ENCODE results near the gene TBC1D2B. TPM values are rescaled to one million over a fixed set of nuclear protein-coding genes. Genes with fewer than 3 reads are reported as not detected.

The TBC1D2B gene
- 100 to 1,000 TPM in 4 of 7 donors, 10 to 100 TPM in 3; 42.3 to 146 (median 115) TPM for total RNA-seq
- polyA plus RNA-seq = 100 to 1,000 TPM in 1 of 2 donors, 10 to 100 TPM in 1; 53.3 to 122 TPM
- long read RNA-seq, donor 1, full-length matches to known transcripts = 98 of 128 reads
- long read RNA-seq, donor 1, partial matches to known transcripts = 18 of 128 reads
- long read RNA-seq, donor 1, other reads (novel, unspliced or antisense) = 12 of 128 reads
- long read RNA-seq, donor 2, full-length matches to known transcripts = 26 of 26 reads
- long read RNA-seq, donor 2, partial matches to known transcripts = 0 of 26 reads
- long read RNA-seq, donor 2, other reads (novel, unspliced or antisense) = 0 of 26 reads
- long read RNA-seq, donor 3, full-length matches to known transcripts = 194 of 260 reads
- long read RNA-seq, donor 3, partial matches to known transcripts = 41 of 260 reads
- long read RNA-seq, donor 3, other reads (novel, unspliced or antisense) = 25 of 260 reads

- no peak for TF ChIP-seq CTCF (IDR thresholded peaks at IDR 0.05)
- TF ChIP-seq EP300 (IDR thresholded peaks at IDR 0.05) = no peak
- no peak for TF ChIP-seq POLR2A (IDR thresholded peaks at IDR 0.05)
- peak within 1 kb of the TSS; percentile 82 for H3K4me3 ChIP-seq
- H3K27ac ChIP-seq = peak within 1 kb of the TSS; percentile 93 to 95
- intact Hi-C loops (cut with DNase I) = loop anchor here in 3 of 4 donors (5.0 to 10.0 kb wide), 3 partner anchors 65 to 72 kb away; no protein-coding TSS in a partner anchor
- no peaks in the 10 kb centered on the region for H3K27me3 ChIP-seq
- H3K9me3 ChIP-seq = no peaks in the 10 kb centered on the region
- peak; percentile 72 to 83 (median 81) for DNase-seq
- 0 to 1% (median 1%) methylated on average over 72 to 98 of the region's 104 CpGs for WGBS, 3 donors
- H3K36me3 ChIP-seq = no peaks in the 10 kb centered on the region
- peaks cover 9% of the 10 kb centered on the region for H3K4me1 ChIP-seq (ENCODE audit: insufficient read depth)
Observed at GRCh38 chr15:78077053-78077870, at the start of gene TBC1D2B. Gene TBC1D2B, minus strand, starts transcription at chr15:78077711. Its CDS starts 59 bp downstream, at chr15:78077652.

GRCh38 chr15:78125267-78125666 lies 47.8 kb upstream of the TBC1D2B start:
- H3K36me3 ChIP-seq = no peaks in the 10 kb centered on the region
- WGBS, 3 donors = 58 to 67% (median 61%) methylated on average over 3 of the region's 3 CpGs
- intact Hi-C loops (cut with DNase I) = loop anchor here in 3 of 4 donors (5.0 to 10.0 kb wide), 3 partner anchors 110 to 300 kb away; partner anchors contain the start of gene ACSBG1 (in 1 of the 3)
- H3K4me3 ChIP-seq = no peak overlapping the region
- no peak for TF ChIP-seq EP300 (IDR thresholded peaks at IDR 0.05)
- no peak for TF ChIP-seq CTCF (IDR thresholded peaks at IDR 0.05)
- no peaks in the 10 kb centered on the region for H3K4me1 ChIP-seq (ENCODE audit: insufficient read depth)
- no peaks in the 10 kb centered on the region for H3K27me3 ChIP-seq
- no peaks in the 10 kb centered on the region for H3K9me3 ChIP-seq
- no peak overlapping the region for H3K27ac ChIP-seq
- no peak for DNase-seq

- H3K27me3 ChIP-seq = no peaks in the 10 kb centered on the region
- H3K4me1 ChIP-seq (ENCODE audit: insufficient read depth) = no peaks in the 10 kb centered on the region
- H3K4me3 ChIP-seq = no peak overlapping the region
- 83 to 87% (median 86%) methylated on average over 5 of the region's 5 CpGs for WGBS, 3 donors
- intact Hi-C loops (cut with DNase I) = loop anchor here in 2 of 4 donors (10.0 kb wide), 2 partner anchors 114 to 304 kb away; partner anchors contain the start of gene ACSBG1 (in 1 of the 2)
- H3K27ac ChIP-seq = no peak overlapping the region
- H3K9me3 ChIP-seq = no peaks in the 10 kb centered on the region
- H3K36me3 ChIP-seq = no peaks in the 10 kb centered on the region
- TF ChIP-seq POLR2A (IDR thresholded peaks at IDR 0.05) (no peak), EP300 (IDR thresholded peaks at IDR 0.05) (no peak), CTCF (IDR thresholded peaks at IDR 0.05) (no peak)
- DNase-seq = no peak
Observed at GRCh38 chr15:78120523-78120922, 43.0 kb upstream of the TBC1D2B start.

- H3K27me3 ChIP-seq = no peaks in the 10 kb centered on the region
- TF ChIP-seq EP300 (IDR thresholded peaks at IDR 0.05) (no peak), CTCF (IDR thresholded peaks at IDR 0.05) (no peak), POLR2A (IDR thresholded peaks at IDR 0.05) (no peak)
- peak in 1 of 5 donors; percentile 19 for DNase-seq
- H3K4me3 ChIP-seq = no peak overlapping the region
- 62 to 78% (median 72%) methylated on average over 3 of the region's 3 CpGs for WGBS, 3 donors
- intact Hi-C loops (cut with DNase I) = loop anchor here in 3 of 4 donors (2.0 to 5.0 kb wide), 4 partner anchors 128 to 370 kb away; no protein-coding TSS in a partner anchor
- no peaks in the 10 kb centered on the region for H3K4me1 ChIP-seq (ENCODE audit: insufficient read depth)
- H3K27ac ChIP-seq = no peak overlapping the region
- H3K9me3 ChIP-seq = no peaks in the 10 kb centered on the region
- H3K36me3 ChIP-seq = no peaks in the 10 kb centered on the region
Observed at GRCh38 chr15:78112551-78112950, 35.0 kb upstream of the TBC1D2B start.
